Osteoblast (primary cell): ENCODE data around the gene VPS13D. TPM values are rescaled to one million over a fixed set of nuclear protein-coding genes. Genes with fewer than 3 reads are reported as not detected.

Experiments
- DNase-seq: peaks from one replicate; pipeline ENCODE4 v3.0.0; 2011; ENCODE audit warnings: low spot score, mixed read lengths; ENCODE audit not compliant: insufficient read length; ENCODE audit errors: missing footprints
- H2AFZ ChIP-seq: 2 replicates; pipeline ENCODE4 v1.6.0; 2011; ENCODE audit warnings: mild to moderate bottlenecking, low read length
- H3K27ac ChIP-seq: 2 replicates; pipeline ENCODE4 v1.5.1; 2011; ENCODE audit warnings: mild to moderate bottlenecking, low read depth, low read length, moderate library complexity
- H3K27me3 ChIP-seq: 2 replicates; pipeline ENCODE4 v1.6.0; 2012; ENCODE audit warnings: mild to moderate bottlenecking, control low read depth, inconsistent platforms, low read length, moderate library complexity; ENCODE audit not compliant: insufficient read depth
- H3K36me3 ChIP-seq: 2 replicates; pipeline ENCODE4 v1.5.1; 2011; ENCODE audit warnings: mild to moderate bottlenecking, low read length, control low read depth, moderate library complexity; ENCODE audit not compliant: insufficient read depth
- H3K4me1 ChIP-seq: 2 replicates; pipeline ENCODE4 v1.5.1; 2011; ENCODE audit warnings: mild to moderate bottlenecking, low read length, control low read depth, moderate library complexity; ENCODE audit not compliant: insufficient read depth
- H3K4me2 ChIP-seq: 2 replicates; pipeline ENCODE4 v1.6.0; 2011; ENCODE audit warnings: mild to moderate bottlenecking, low read length; ENCODE audit not compliant: insufficient read depth
- H3K4me3 ChIP-seq: fragments of 200-600 bp; sonication (generic); 3 replicates; pipeline ENCODE4 v1.5.1; 2012; ENCODE audit warnings: mild to moderate bottlenecking, low read length, inconsistent platforms; ENCODE audit not compliant: insufficient read depth
- H3K79me2 ChIP-seq: 2 replicates; pipeline ENCODE4 v1.6.0; 2012; ENCODE audit warnings: mild to moderate bottlenecking, low read length, control low read depth, inconsistent platforms; ENCODE audit not compliant: insufficient read depth
- H3K9me3 ChIP-seq: 2 replicates; pipeline ENCODE4 v1.5.1; 2011; ENCODE audit warnings: low read depth, low read length, control low read depth
- H4K20me1 ChIP-seq: 2 replicates; pipeline ENCODE4 v1.6.0; 2012; ENCODE audit warnings: mild to moderate bottlenecking, low read length, control low read depth; ENCODE audit not compliant: insufficient read depth
- CTCF ChIP-seq: IDR thresholded peaks from 2 replicates; pipeline ENCODE4 v1.5.1; 2011; ENCODE audit warnings: mild to moderate bottlenecking, low read depth, low read length, moderate library complexity; ENCODE audit errors: extremely low read depth
- total RNA-seq: library from RNA; depleted of rRNA; stranded (reverse); fragments of >200 nt; gene quantifications from 2 replicates; pipeline ENCODE4 v1.2.3, GENCODE V29; 2012

Gene VPS13D
- total RNA-seq, 1 donor: 48.5 TPM

GRCh38 chr1:12461754-12462153, 231.9 kb downstream of the VPS13D start:
- Histone ChIP-seq H3K4me2 (peak overlapping the region; percentile 15), H3K36me3 (peaks cover 3% of the 10 kb centered on the region), H3K27ac (peak overlapping the region; percentile 71), H3K4me1 (peaks cover 62% of the 10 kb centered on the region), H2AFZ (no peak overlapping the region), H3K4me3 (no peak overlapping the region), H3K79me2 (no peaks in the 10 kb centered on the region), H3K27me3 (no peaks in the 10 kb centered on the region), H3K9me3 (no peaks in the 10 kb centered on the region), H4K20me1 (no peaks in the 10 kb centered on the region)
- DNase-seq: no peak
- no peak for TF ChIP-seq CTCF

- Histone ChIP-seq H2AFZ (no peak overlapping the region), H4K20me1 (no peaks in the 10 kb centered on the region), H3K27ac (no peak overlapping the region), H3K9me3 (no peaks in the 10 kb centered on the region), H3K4me1 (peaks cover 58% of the 10 kb centered on the region), H3K4me3 (no peak overlapping the region), H3K79me2 (no peaks in the 10 kb centered on the region), H3K4me2 (no peak overlapping the region), H3K36me3 (peaks cover 3% of the 10 kb centered on the region), H3K27me3 (no peaks in the 10 kb centered on the region)
- DNase-seq: no peak
- TF ChIP-seq CTCF: no peak
Measured at GRCh38 chr1:12462586-12462985, 232.8 kb downstream of the VPS13D start.

- Histone ChIP-seq H3K27ac (peak overlapping the region; percentile 82), H2AFZ (no peak overlapping the region), H4K20me1 (no peaks in the 10 kb centered on the region), H3K9me3 (no peaks in the 10 kb centered on the region), H3K4me1 (peaks cover 56% of the 10 kb centered on the region), H3K79me2 (no peaks in the 10 kb centered on the region), H3K27me3 (no peaks in the 10 kb centered on the region), H3K36me3 (peaks cover 3% of the 10 kb centered on the region), H3K4me2 (peak overlapping the region; percentile 23), H3K4me3 (no peak overlapping the region)
- DNase-seq: no peak
- TF ChIP-seq CTCF: no peak
Measured at GRCh38 chr1:12464045-12464461, 234.2 kb downstream of the VPS13D start.

GRCh38 chr1:12464598-12465056, 234.8 kb downstream of the VPS13D start:
- H3K27ac ChIP-seq: peak overlapping the region; percentile 82
- H3K79me2 ChIP-seq: no peaks in the 10 kb centered on the region
- no peak for TF ChIP-seq CTCF
- no peaks in the 10 kb centered on the region for H4K20me1 ChIP-seq
- no peak overlapping the region for H2AFZ ChIP-seq
- no peak overlapping the region for H3K4me3 ChIP-seq
- peak overlapping the region; percentile 23 for H3K4me2 ChIP-seq
- no peak for DNase-seq
- H3K4me1 ChIP-seq: peaks cover 56% of the 10 kb centered on the region
- H3K9me3 ChIP-seq: no peaks in the 10 kb centered on the region
- no peaks in the 10 kb centered on the region for H3K27me3 ChIP-seq
- peaks cover 3% of the 10 kb centered on the region for H3K36me3 ChIP-seq
